ENCODE data around the gene UTP25.
A peak's percentile ranks its signal among the peaks of the same experiment; 100 is the strongest.

Gene UTP25

DNA sequence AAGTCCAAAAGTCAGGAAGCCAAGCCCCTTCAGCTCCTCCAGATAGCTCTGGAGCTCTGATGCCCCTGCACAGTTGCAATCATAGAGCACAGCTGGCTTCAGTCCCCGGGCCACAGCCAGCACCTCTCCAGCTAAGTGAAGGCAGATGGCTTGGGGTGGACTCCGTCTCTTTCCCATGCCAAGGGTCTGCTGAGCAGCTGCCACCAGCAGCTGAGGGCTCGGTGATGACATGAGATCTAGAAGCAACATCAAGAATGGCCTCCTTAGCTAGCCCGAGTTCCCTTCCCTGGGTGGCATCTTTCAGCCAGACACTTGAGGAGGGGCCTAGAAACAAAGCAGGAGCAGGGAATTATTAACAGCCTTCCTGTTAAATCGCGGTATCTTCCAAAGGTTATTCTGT lies 44.4 kb upstream of the UTP25 start:
- H3K27me3 ChIP-seq (ENCODE audit: insufficient read depth, low read length, poor library complexity), result no peaks in the 10 kb centered on the region
- H3K4me3 ChIP-seq (ENCODE audit: low read depth in 1 of 2, low read length in 2 of 2), result peak overlapping the region; percentile 56 to 73; a peak in 3 of 4 replicates
- peaks cover 12% of the 10 kb centered on the region for H3K79me2 ChIP-seq (ENCODE audit: insufficient read depth, low read length)
- H3K36me3 ChIP-seq (ENCODE audit: insufficient read depth, low read length), result peaks cover 31% of the 10 kb centered on the region
- no peaks in the 10 kb centered on the region for H3K9me3 ChIP-seq (ENCODE audit: insufficient read depth, low read length, severe bottlenecking)
- TF ChIP-seq, protein P1, sequence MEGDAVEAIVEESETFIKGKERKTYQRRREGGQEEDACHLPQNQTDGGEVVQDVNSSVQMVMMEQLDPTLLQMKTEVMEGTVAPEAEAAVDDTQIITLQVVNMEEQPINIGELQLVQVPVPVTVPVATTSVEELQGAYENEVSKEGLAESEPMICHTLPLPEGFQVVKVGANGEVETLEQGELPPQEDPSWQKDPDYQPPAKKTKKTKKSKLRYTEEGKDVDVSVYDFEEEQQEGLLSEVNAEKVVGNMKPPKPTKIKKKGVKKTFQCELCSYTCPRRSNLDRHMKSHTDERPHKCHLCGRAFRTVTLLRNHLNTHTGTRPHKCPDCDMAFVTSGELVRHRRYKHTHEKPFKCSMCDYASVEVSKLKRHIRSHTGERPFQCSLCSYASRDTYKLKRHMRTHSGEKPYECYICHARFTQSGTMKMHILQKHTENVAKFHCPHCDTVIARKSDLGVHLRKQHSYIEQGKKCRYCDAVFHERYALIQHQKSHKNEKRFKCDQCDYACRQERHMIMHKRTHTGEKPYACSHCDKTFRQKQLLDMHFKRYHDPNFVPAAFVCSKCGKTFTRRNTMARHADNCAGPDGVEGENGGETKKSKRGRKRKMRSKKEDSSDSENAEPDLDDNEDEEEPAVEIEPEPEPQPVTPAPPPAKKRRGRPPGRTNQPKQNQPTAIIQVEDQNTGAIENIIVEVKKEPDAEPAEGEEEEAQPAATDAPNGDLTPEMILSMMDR (IDR thresholded peaks at IDR 0.05; ENCODE audit: borderline replicate concordance, extremely low read depth, low read length, poor library complexity, severe bottlenecking), result no peak
- no peak for TF ChIP-seq EZH2 (IDR thresholded peaks at IDR 0.05; ENCODE audit: borderline replicate concordance, low read depth, low read length, severe bottlenecking)
- DNase-seq (no peak), ATAC-seq (ENCODE audit: insufficient read depth, low read depth) (no peak)
- H3K4me1 ChIP-seq (ENCODE audit: insufficient read depth, low read length), result peaks cover 17% of the 10 kb centered on the region
- H3K9ac ChIP-seq (ENCODE audit: low read depth, low read length), result peak overlapping the region; percentile 71
- no peak overlapping the region for H2AFZ ChIP-seq (ENCODE audit: low read depth, low read length)
- H3K27ac ChIP-seq (ENCODE audit: low read length), result peak overlapping the region; percentile 86; the same call in 1 of the 2 replicates
- H3K4me2 ChIP-seq (ENCODE audit: insufficient read depth, low read length), result peak overlapping the region; percentile 75
- H4K20me1 ChIP-seq (ENCODE audit: insufficient read depth, low read length), result no peaks in the 10 kb centered on the region

DNA sequence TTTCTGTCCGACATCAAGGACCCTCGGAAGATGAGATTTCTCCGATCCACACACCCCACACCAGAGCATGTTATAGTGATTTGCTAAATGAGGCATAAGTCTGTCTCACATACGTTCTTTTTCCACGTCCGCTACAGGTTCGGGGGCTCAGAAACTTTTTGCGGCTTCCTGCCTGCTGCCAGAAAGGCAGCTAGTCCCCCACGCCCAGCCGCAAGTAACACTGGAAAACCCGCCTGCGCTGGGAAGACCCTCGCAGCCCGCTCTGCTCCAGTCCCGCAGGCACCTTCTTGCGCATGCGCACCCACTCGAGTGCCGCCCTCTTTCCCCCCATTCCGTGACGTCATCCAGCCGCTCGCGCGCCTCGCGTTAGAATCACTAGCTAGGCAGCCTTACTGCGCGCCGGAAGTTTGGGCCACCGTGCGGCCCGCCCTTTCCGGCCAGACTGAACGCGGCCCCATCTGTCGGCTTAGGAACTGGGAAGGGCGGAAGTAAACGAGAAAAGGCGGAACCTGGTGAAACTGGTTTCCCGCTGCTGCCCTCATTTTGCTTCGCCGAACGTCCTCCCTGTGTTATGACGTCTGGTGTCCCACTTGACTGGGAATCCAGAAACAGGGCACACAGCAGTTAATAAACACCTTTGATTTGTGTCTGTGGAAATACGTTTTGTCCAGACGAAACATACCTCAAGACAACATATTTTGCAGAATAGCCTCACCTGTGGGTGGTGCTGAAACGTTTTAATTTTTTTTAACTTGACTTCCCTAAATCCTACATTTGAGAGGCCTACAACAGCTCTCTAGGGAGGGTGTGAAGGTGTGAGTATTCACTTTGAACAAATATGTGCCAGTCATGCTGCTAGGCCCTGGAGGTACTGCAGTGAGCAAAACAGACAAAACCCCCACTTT lies 43.3 kb upstream of the UTP25 start, which contains the start of gene C1orf74:
Gene C1orf74, minus strand, starts transcription at position 295 of the 905 bp plus-strand sequence. CDS start 925 bp downstream, outside the sequence.
- DNase-seq, result peak; percentile 99
- Histone ChIP-seq H3K27me3 (ENCODE audit: insufficient read depth, low read length, poor library complexity) (no peaks in the 10 kb centered on the region), H3K36me3 (ENCODE audit: insufficient read depth, low read length) (peaks cover 21% of the 10 kb centered on the region), H3K4me3 (ENCODE audit: low read depth in 1 of 2, low read length in 2 of 2) (peak within 1 kb of the TSS; percentile 56 to 73; a peak in 3 of 4 replicates), H2AFZ (ENCODE audit: low read depth, low read length) (peak within 1 kb of the TSS; percentile 77), H3K27ac (ENCODE audit: low read length) (peak within 1 kb of the TSS; percentile 86), H3K9ac (ENCODE audit: low read depth, low read length) (peak within 1 kb of the TSS; percentile 71), H3K9me3 (ENCODE audit: insufficient read depth, low read length, severe bottlenecking) (no peaks in the 10 kb centered on the region), H3K4me1 (ENCODE audit: insufficient read depth, low read length) (peaks cover 17% of the 10 kb centered on the region), H4K20me1 (ENCODE audit: insufficient read depth, low read length) (no peaks in the 10 kb centered on the region), H3K79me2 (ENCODE audit: insufficient read depth, low read length) (peaks cover 12% of the 10 kb centered on the region), H3K4me2 (ENCODE audit: insufficient read depth, low read length) (peak within 1 kb of the TSS; percentile 75)
- ATAC-seq (ENCODE audit: insufficient read depth, low read depth), result peak; percentile 98
- TF ChIP-seq EZH2 (IDR thresholded peaks at IDR 0.05; ENCODE audit: borderline replicate concordance, low read depth, low read length, severe bottlenecking), result no peak
- TF ChIP-seq, protein P1 (IDR thresholded peaks at IDR 0.05; ENCODE audit: borderline replicate concordance, extremely low read depth, low read length, poor library complexity, severe bottlenecking), result no peak

DNA sequence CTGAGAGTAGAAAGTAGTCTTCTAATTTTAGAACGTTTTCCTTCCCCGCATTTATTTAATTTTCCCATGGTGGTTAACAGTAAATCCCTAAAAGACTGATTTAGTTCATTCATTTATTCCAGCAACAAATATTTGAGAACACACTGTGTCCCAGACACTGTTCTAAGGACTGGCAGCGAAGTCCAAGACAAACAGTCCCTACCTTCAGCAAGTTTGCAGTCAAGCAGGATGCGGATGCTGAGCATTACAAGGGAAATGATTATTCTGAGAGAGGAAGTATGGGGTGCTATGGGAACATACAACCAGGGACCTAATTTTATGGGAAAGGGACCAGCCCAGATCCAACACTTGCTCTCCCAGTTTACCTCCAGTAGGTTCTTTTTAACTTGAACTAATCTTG lies 42.2 kb upstream of the UTP25 start:
- H3K9me3 ChIP-seq (ENCODE audit: insufficient read depth, low read length, severe bottlenecking), result no peaks in the 10 kb centered on the region
- H3K9ac ChIP-seq (ENCODE audit: low read depth, low read length), result no peak overlapping the region
- no peak overlapping the region for H3K4me3 ChIP-seq (ENCODE audit: low read depth in 1 of 2, low read length in 2 of 2)
- peaks cover 13% of the 10 kb centered on the region for H3K36me3 ChIP-seq (ENCODE audit: insufficient read depth, low read length)
- no peak overlapping the region for H3K4me2 ChIP-seq (ENCODE audit: insufficient read depth, low read length)
- H4K20me1 ChIP-seq (ENCODE audit: insufficient read depth, low read length), result no peaks in the 10 kb centered on the region
- DNase-seq (no peak), ATAC-seq (ENCODE audit: insufficient read depth, low read depth) (no peak)
- H3K27ac ChIP-seq (ENCODE audit: low read length), result no peak overlapping the region
- no peak for TF ChIP-seq EZH2 (IDR thresholded peaks at IDR 0.05; ENCODE audit: borderline replicate concordance, low read depth, low read length, severe bottlenecking)
- TF ChIP-seq, protein P1 (IDR thresholded peaks at IDR 0.05; ENCODE audit: borderline replicate concordance, extremely low read depth, low read length, poor library complexity, severe bottlenecking), result no peak
- H3K4me1 ChIP-seq (ENCODE audit: insufficient read depth, low read length), result peaks cover 17% of the 10 kb centered on the region
- no peaks in the 10 kb centered on the region for H3K27me3 ChIP-seq (ENCODE audit: insufficient read depth, low read length, poor library complexity)
- peak overlapping the region; percentile 77 for H2AFZ ChIP-seq (ENCODE audit: low read depth, low read length)
- peaks cover 12% of the 10 kb centered on the region for H3K79me2 ChIP-seq (ENCODE audit: insufficient read depth, low read length)

All from DND-41 (cell line).